Colonic mucosa (tissue), 4 donors: ENCODE measurements around the gene VPS35L. TPM values are rescaled to one million over a fixed set of nuclear protein-coding genes. Genes with fewer than 3 reads are reported as not detected.

Experiments used
- DNase-seq: peaks from one replicate; pipeline ENCODE4 v3.0.0-alpha.2; 2020
- H3K27ac ChIP-seq: fragments of 200-600 bp; one replicate; pipeline ENCODE4 v1.8.0; 2021
- H3K27me3 ChIP-seq: fragments of 200-600 bp; one replicate; pipeline ENCODE4 v1.8.0; 2021
- H3K36me3 ChIP-seq: fragments of 200-600 bp; one replicate; pipeline ENCODE4 v1.8.0; 2021
- H3K4me1 ChIP-seq: fragments of 200-600 bp; one replicate; pipeline ENCODE4 v1.8.0; 2021; ENCODE audit warnings: mild to moderate bottlenecking
- H3K4me3 ChIP-seq: fragments of 200-600 bp; one replicate; pipeline ENCODE4 v1.8.0; 2021
- H3K9ac ChIP-seq, 2 donors: one replicate each; pipeline ENCODE4 v1.7.0; 2013; ENCODE audit warnings: control low read depth in 2 of 2, low read depth in 2 of 2, low read length in 2 of 2
- H3K9me3 ChIP-seq: fragments of 200-600 bp; one replicate; pipeline ENCODE4 v1.8.0; 2021
- CTCF ChIP-seq: fragments of 200-600 bp; IDR thresholded peaks from one replicate; pipeline ENCODE4 v1.8.0; 2022; ENCODE audit warnings: antibody characterized with exemption, mild to moderate bottlenecking
- intact Hi-C: fragments of 100-400 bp; cut with DNase I; formaldehyde crosslinking; loops from one replicate; pipeline ENCODE4 v1.14.1; 2022
- total RNA-seq, 2 donors: library from RNA; stranded (reverse); fragmentation: NEBNext Ultra II Directional in 1 of 2; extraction: Animal tissue kit (Norgen Biotek cat#: 25700) in 1 of 2; gene quantifications; one replicate each; pipeline ENCODE4 v1.2.1, GENCODE V29; 2021
- donor health status: healthy.
- donor health status: DM: no; HTN: no; CAD: no.
- donor health status: DM: no; HTN: no; CAD: no.

VPS35L gene
- total RNA-seq, 2 donors from 2014 or later: 38.0 to 43.7 TPM

DNA sequence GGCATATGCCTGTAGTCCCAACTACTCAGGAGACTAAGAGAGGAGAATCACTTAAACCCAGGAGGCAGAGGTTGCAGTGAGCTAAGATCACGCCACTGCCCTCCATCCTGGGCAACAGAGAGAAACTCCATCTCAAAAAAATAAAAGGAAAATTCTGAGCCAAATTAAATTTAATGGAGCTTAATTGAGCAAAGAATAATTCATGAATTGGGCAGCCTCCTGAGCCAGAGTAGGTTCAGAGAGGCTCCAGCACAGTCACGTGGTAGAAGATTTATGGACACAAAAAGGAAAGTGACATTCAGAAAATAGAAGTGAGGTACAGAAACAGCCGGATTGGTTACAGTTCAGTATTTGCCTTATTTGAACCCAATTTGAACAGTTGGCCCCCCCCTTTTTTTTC lies 10.9 kb downstream of the VPS35L start:
- DNase-seq: no peak
- H3K9me3 ChIP-seq: no peaks in the 10 kb centered on the region
- no peaks in the 10 kb centered on the region for H3K27me3 ChIP-seq
- H3K27ac ChIP-seq: no peak overlapping the region
- no peaks in the 10 kb centered on the region for H3K36me3 ChIP-seq
- no peak overlapping the region for H3K4me3 ChIP-seq
- no peak overlapping the region for H3K9ac ChIP-seq
- intact Hi-C loops: no loop called here
- TF ChIP-seq CTCF: no peak
- H3K4me1 ChIP-seq: no peaks in the 10 kb centered on the region

- H3K9ac ChIP-seq: no peak overlapping the region
- no peak overlapping the region for H3K27ac ChIP-seq
- no peaks in the 10 kb centered on the region for H3K4me1 ChIP-seq
- no peaks in the 10 kb centered on the region for H3K9me3 ChIP-seq
- no peaks in the 10 kb centered on the region for H3K27me3 ChIP-seq
- DNase-seq: no peak
- intact Hi-C loops: no loop called here
- no peak overlapping the region for H3K4me3 ChIP-seq
- no peaks in the 10 kb centered on the region for H3K36me3 ChIP-seq
- no peak for TF ChIP-seq CTCF
Measured at GRCh38 chr16:19567560-19567959, 12.1 kb downstream of the VPS35L start.

DNA sequence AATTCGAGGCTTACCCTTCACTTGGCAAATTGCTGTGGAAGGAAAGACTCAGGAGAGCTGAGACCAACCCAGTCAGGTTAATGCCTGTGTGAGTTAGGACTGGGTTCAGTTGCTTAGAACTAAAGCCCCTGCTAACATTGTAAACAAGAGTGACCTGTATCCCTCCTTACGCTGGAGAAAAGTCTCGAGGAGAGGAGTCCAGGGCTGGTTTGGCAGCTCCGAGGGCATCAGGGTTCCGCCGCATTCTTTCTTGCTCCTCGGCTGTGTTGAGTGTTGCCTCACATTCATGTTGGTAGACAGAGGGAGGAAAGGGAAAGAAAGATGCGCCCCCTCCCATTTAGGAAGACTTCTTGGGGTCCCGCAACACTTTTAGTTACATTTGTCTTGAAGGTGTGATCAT lies 18.5 kb downstream of the VPS35L start:
- no peak for DNase-seq
- no peaks in the 10 kb centered on the region for H3K4me1 ChIP-seq
- H3K27me3 ChIP-seq: no peaks in the 10 kb centered on the region
- intact Hi-C loops: no loop called here
- TF ChIP-seq CTCF: no peak
- H3K4me3 ChIP-seq: no peak overlapping the region
- no peaks in the 10 kb centered on the region for H3K36me3 ChIP-seq
- H3K9me3 ChIP-seq: no peaks in the 10 kb centered on the region
- H3K9ac ChIP-seq: no peak overlapping the region
- H3K27ac ChIP-seq: no peak overlapping the region

DNA sequence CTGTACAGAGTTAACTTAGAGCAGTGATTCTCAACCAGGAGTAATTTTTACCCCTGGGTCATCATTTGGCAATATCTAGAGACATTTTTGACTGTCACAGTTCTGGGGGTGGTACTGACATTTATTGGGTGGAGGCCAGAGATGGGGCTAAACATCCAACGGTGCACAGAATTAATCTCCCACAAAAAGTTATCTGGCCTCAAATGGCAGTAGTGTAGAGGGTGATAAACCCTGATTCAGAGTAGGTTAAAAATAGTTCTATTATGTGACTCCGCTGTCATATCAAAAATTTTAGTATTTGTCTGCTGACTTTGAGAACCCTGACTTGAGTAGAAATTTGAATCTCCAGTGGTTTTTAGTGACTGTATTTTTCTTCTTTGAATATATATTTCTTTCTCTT lies 19.1 kb downstream of the VPS35L start:
- no peaks in the 10 kb centered on the region for H3K27me3 ChIP-seq
- no peak overlapping the region for H3K4me3 ChIP-seq
- no peak overlapping the region for H3K27ac ChIP-seq
- no peaks in the 10 kb centered on the region for H3K9me3 ChIP-seq
- no peak overlapping the region for H3K9ac ChIP-seq
- intact Hi-C loops: no loop called here
- DNase-seq: no peak
- no peak for TF ChIP-seq CTCF
- H3K36me3 ChIP-seq: no peaks in the 10 kb centered on the region
- no peaks in the 10 kb centered on the region for H3K4me1 ChIP-seq

DNA sequence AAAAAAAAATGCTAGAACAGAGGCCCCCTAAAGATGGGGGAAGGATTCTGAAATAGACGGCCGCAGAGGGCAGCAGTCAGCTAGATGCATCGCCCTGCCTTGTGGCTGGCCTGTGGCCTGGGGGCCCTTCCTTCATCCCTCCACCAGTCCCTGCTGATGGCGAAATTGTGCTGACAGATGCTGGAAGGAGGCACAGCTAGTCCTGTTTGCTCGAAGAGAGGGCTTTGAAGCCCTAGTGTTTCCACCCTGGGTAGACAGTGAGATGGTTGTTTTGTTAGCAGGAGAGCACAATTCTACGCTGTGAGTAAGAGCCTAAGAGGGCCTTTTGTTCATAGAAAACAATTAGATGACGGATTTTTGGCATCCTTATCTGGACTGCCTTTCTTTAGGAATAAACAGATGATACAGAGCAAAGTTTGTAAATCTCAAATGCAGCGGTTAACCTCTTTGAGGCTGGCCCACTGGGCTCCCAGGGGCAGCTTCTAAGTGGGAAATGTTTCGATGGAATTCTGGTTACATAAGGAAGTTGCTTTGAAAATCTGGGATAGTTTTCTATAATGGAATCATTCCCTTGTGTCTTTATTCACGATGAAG lies 23.0 kb downstream of the VPS35L start:
- Histone ChIP-seq H3K36me3 (no peaks in the 10 kb centered on the region), H3K27ac (no peak overlapping the region), H3K27me3 (no peaks in the 10 kb centered on the region), H3K9ac (no peak overlapping the region), H3K4me3 (no peak overlapping the region), H3K9me3 (no peaks in the 10 kb centered on the region), H3K4me1 (no peaks in the 10 kb centered on the region)
- TF ChIP-seq CTCF: no peak
- intact Hi-C loops: no loop called here
- no peak for DNase-seq
